Stimulated activated CD4-positive, alpha-beta T cell treated with anti-CD3 and anti-CD28 coated beads, Interleukin-1b, Interleukin-23, amount 100 ng/mL, for 24 hours (primary cell): ENCODE measurements around the gene CHODL.

Source experiments
- DNase-seq, 4 experiments: peaks; one replicate each; pipeline ENCODE4 v3.0.0-alpha.2; 2020; ENCODE audit warnings: low read depth in 4 of 4, low spot score in 1 of 4

The CHODL gene

GRCh38 chr21:18244671-18245463 is at the start of gene CHODL:
Gene CHODL (plus strand): TSS chr21:18244833. CDS start chr21:18245224, 391 bp downstream.
- DNase-seq, result no peak

- DNase-seq, result no peak
Observed at GRCh38 chr21:18204931-18205330, 39.7 kb upstream of the CHODL start.

GRCh38 chr21:18218331-18218730 is 26.3 kb upstream of the CHODL start:
- DNase-seq, result no peak

GRCh38 chr21:18220498-18220897 is 24.1 kb upstream of the CHODL start:
- DNase-seq, result no peak

GRCh38 chr21:18222346-18222745 is 22.3 kb upstream of the CHODL start:
- DNase-seq, result no peak

- DNase-seq, result no peak
Observed at GRCh38 chr21:18228060-18228739, 16.4 kb upstream of the CHODL start.

- no peak for DNase-seq
Observed at GRCh38 chr21:18235545-18235944, 9.1 kb upstream of the CHODL start.

- DNase-seq, result no peak
Observed at GRCh38 chr21:18245464-18245967, 883 bp downstream of the CHODL start.

- DNase-seq, result no peak
Observed at GRCh38 chr21:18248171-18248570, 3.5 kb downstream of the CHODL start.

- no peak for DNase-seq
Observed at GRCh38 chr21:18249672-18250071, 5.0 kb downstream of the CHODL start.

- no peak for DNase-seq
Observed at GRCh38 chr21:18251065-18251464, 6.4 kb downstream of the CHODL start.

GRCh38 chr21:18252256-18252655 is 7.6 kb downstream of the CHODL start:
- no peak for DNase-seq

- DNase-seq, result no peak
Observed at GRCh38 chr21:18252680-18253079, 8.0 kb downstream of the CHODL start.

- no peak for DNase-seq
Observed at GRCh38 chr21:18253221-18253620, 8.6 kb downstream of the CHODL start.

GRCh38 chr21:18253799-18254198 is 9.2 kb downstream of the CHODL start:
- DNase-seq, result no peak

- DNase-seq, result no peak
Observed at GRCh38 chr21:18265944-18266343, 21.3 kb downstream of the CHODL start.

- no peak for DNase-seq
Observed at GRCh38 chr21:18267496-18267895, 22.9 kb downstream of the CHODL start.

GRCh38 chr21:18268906-18269305 is 24.3 kb downstream of the CHODL start:
- no peak for DNase-seq

- DNase-seq, result no peak
Observed at GRCh38 chr21:18269856-18270255, 25.2 kb downstream of the CHODL start.

- no peak for DNase-seq
Observed at GRCh38 chr21:18273400-18273799, 28.8 kb downstream of the CHODL start.

- no peak for DNase-seq
Observed at GRCh38 chr21:18274370-18274769, 29.7 kb downstream of the CHODL start.

- no peak for DNase-seq
Observed at GRCh38 chr21:18275781-18276180, 31.1 kb downstream of the CHODL start.
